Fibroblast of skin of right quadriceps (primary cell): ENCODE results near the gene IL17RD.

Experiments used
- DNase-seq: peaks from one replicate; pipeline ENCODE4 v3.0.0-alpha.2; 2013

Gene IL17RD

DNA sequence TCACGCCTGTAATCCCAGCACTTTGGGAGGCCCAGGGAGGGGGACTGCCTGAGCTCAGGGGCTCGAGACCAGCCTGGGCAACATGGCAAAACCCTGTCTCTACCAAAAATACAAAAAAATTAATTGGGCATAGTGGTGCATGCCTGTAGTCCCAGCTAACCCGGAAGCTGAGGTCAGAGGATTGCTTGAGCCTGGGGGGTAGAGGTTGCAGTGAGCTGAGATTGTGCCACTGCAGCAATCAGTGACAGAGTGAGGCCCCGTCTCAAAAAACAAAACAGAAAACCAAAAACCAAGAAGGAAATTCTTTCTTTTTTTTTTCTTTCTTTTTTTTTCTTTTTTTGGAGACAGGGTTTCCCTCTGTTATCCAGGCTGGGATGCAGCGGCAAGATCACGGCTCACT is 101.2 kb downstream of the IL17RD start:
- DNase-seq = no peak

DNA sequence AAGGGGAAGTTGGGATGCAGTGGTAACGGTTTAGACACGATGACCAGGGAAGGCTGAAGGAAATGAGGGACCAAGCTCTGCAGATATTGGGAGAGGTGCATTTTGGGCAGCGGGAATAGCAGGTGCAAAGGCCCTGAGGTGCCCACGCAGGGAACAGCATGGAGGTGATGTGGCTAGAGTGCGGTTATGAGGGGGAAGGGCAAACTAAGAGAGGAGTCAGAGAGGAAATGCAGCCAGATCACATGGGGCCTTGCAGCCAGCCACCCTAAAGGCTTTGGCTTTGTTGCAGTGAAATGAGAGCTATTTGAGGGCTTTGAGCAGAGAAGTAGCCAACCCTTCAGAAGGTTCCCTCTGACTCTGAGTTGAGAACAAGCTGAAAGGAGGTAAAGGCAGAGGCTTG is 102.1 kb downstream of the IL17RD start:
- no peak for DNase-seq

DNA sequence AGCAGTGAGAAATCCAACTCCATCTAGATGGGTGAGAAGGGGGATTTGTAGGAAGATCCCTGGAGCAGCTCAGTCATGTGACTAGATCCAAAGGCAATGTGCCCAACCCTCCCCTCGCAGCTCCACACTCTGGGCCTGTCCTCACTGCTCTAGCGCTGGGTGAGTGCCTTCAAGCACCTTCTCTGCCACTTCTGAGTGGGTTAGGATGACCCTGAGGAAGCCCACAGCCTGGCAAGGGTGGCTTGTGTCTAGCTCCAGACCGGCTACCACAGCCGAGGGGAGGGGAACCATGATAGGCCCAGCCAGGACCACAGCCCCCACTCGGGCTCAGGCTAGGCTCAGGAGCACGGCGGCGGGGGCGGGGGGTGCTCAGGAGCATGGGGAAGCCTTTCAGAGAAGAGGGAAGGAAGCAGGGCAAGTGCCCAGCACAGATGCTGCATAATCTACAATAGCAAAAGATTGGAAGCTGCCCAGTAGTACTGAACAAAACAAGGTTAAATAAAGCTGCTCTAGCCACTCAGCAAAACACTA is 103.0 kb downstream of the IL17RD start:
- no peak for DNase-seq

DNA sequence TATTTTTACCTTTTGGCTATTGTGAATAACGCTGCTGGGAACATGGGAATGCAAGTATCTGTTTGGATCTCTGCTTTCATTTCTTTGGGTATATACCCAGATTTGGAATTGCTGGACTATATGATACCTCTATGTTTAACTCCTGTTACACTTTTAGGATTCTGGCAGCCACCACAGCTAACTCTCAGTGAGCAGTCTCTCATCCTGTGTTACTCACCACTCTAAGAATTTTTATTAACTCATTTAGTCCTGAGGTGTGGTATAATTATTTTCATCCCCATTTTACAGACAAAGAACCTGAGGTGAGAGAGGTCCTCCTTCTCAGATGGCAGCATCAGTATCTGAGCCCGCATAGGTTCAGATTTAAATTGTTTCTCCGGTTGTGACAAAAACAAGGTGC is 103.6 kb downstream of the IL17RD start:
- DNase-seq = no peak

DNA sequence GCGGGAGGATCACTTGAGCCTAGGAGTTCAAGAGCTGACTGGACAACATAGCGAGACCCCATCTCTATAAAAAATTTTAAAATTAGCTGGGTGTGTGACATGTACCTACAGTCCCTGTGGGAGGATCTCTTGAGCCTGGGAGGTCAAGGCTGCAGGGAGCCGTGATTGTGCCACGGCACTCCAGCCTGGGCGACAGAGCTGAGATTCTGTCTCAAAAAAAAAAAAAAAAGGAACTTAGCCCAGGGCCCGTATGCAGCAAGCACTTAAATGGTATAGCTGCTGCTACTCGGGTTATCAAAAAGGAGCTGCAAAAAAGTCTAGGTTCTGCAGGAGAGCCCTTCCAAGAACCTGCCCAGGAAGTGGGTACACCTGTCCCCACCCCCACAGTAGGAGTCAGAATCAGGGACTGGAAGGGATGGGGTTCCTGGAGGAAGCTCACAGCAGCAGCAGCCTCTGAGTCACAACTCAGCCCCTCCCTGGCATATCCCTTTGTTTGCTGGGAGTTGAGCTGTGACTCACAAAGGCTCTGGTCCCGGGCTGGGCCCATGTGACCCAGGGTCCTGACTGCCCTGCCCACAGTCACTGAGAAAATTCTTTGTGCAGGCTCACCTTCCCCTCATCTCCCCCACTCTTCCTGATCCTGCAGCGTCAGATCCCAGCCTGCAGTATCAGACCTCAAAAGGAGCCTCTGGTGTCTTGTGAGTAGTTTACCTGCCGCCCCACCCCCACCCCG is 104.9 kb downstream of the IL17RD start, which contains the start of gene SPATA12:
TSS of gene SPATA12 (plus strand) at position 576 of the 733 bp plus-strand sequence. CDS start 13,031 bp downstream, outside the sequence.
- DNase-seq = peak; percentile 83

DNA sequence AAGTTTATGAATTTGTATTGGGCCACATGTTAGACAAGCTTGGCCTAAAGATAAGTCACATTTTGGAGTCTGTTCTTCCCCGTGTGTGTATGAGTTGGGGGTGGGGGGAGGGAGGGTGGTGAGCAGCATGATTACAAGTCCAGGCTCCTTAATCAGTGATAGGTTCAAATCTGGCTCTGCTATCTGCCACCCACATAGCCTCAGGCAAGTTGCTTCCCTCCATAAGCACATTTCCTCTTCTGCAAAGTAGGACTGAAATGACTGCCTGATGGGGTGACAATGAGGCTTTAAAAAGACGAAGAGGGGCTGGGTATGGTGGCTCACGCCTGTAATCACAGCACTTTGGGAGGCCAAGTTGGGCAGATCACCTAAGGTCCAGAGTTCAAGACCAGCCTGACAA is 105.7 kb downstream of the IL17RD start:
- no peak for DNase-seq

DNA sequence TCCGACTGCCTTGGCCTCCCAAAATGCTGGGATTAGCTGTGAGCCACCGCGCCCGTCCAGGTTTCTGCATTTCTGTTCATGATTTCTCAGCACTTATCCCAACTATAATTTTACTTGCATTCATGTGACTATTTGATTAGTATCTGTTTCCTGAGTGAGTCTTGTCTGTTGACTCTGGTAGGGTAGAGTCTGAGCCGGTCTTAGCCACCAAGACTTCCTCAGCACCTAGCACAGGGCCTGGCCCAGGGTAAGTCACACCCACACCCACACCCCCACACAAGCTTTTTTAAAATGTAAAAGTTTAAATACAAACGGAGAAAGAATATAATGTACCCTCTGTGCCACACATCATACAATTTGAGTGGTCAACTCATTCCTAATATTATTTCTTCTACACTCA is 107.8 kb downstream of the IL17RD start:
- no peak for DNase-seq

DNA sequence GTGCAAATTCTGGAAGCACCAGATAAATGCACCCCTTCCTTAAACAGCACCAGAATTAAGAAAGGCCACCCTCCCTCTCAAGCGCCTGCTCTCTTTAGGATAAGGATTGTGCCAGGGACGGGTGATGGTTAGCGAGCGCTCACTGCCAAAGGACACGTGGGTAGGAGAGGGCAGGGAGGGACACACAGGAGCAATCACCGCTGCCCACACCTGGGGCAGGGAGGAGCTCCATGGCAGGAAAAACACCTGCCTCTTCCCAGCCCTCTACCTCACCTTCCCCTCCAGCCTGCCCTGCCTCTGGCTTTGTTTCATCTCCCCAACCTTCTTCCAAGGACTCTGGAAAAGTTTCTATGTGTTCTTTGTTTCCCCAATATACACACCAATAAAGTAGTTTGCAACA is 112.0 kb downstream of the IL17RD start:
- DNase-seq = no peak

DNA sequence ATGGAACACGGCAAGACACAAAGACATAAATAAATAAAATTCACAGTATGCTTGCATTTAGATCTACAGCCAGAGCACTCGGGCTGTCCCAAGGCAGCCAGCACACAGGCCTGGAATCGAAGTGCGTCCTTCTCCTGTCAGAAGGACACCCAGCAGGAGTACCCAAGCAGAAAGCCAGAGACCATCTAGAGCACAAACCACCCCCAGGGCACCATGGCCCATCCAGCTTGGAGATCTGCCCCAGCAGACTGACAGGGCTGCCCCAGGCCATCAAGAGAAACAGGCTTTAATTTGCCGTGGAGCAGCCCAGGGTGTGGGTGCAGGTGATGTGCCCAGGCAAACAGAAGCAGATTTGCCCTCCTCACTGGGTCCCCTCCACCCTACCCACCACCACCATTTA is 112.5 kb downstream of the IL17RD start:
- DNase-seq = no peak

DNA sequence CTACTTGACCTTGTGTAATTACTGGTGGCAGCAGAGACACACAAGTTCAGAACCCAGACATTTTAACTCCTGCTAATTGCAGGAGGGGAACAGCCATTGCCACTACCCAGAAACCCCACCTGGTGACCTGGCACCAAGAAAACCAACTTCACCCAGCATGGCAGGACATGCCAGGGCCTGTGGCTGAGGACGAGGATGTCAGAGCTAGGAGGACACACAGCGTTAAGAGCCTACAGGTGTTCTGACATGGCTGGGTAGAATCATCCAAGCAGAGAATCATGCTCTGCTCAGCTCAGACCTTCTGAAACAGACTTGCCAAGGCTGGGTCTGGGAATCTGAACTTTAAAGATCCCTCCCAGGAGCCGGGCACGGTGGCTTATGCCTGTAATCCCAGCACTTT is 116.4 kb downstream of the IL17RD start:
- DNase-seq = no peak

DNA sequence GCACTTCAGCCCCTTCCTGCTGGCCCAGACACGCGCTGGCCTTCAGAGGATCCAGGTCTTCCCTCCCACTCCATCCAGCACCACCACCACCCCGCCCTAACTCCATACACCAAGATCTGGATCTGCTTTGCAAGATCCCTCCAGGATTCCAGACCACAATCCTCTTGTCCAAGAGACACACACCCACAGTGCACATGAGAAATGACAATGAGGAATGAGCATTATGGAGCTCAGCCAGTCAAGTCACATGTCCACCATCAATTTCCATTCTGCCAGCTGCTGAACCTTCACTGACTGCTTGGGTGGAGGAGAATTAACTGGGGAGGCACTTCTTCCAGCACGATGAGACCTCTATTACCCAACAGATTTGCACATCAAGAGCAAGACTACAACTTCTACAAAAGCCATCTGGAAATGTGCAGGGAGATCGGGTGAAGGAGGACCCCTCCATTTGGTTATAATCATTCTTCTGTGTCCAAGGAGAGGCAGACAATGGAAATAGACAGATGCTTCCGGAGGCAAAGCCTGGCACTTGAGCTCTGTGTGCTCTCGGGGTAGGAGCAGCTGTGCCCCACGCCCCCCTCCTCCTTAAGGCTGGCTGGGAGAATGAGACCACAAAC is 117.0 kb downstream of the IL17RD start:
- DNase-seq = peak; percentile 60

DNA sequence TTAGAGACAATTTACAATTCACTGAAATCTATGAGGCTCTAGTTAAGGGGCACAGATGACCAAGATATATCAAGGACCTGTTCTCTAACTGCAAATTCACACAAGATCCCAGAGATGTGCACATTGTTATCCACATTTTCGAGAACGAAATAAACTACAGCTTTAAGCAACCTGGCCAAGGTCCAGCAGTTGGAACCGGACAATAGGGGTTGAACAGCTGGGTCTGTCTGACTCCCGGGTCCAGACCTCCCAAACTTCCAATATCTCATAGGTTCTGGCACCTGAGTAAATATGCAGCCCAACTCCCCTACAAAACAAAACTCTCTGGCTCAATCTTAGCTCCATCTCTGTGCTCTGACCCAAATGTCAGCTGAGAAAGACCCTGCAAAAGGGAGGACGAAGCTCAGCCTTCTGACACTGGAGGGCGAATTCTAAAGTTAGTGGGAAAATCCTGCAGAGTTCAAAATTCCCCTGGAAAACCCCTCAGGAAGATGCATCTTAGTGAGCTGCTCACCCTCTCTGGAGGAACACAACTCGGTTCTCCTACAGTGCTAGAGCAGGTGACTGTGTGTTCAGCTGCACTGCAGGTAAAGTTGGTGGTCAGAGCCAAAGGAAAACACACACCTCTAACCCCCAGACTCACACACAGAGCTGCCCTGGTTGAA is 118.9 kb downstream of the IL17RD start:
- no peak for DNase-seq

DNA sequence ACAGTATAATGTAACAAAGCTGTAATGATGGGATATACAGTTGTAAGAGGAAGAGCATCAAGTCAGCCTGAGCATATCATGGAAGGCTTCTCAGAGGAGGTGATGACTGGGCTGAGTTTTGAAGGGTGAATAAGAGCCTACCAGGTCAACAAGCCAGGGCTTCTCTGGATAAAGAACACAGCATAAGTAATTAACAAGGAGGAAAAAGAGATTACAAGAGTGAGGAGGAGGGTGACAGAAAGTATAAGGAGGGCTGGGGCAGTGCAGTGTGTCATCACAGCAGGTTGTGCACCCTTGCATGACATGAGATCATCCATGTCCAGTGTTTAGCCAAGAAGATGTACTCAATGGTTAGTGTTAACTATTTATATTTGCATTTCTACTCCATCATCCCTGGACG is 121.6 kb downstream of the IL17RD start:
- no peak for DNase-seq

DNA sequence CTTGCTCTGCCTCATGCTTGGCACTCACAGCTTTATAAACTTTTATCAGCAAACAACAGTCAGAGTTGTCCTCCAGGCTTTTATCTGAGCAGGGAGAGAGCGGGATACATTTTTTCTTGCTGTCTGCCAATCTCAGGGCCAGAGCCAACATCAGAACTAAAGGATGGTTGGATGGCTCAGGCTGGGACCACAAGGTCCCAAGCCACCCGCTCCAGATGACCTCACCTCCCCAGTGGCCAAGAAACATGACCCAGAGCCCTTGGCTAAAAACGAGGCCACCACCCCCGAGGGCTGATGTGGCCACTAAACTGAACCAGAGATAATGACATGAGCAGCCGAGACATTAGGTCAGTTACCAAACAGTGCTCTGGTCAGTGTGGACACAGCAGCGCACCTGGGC is 123.5 kb downstream of the IL17RD start:
- DNase-seq = no peak
